GM20431 (cell line): ENCODE data around the gene MAP2K5.

ENCODE experiments used
- in situ Hi-C: fragments of 300-500 bp; cut with MseI, MboI; formaldehyde crosslinking; loops from one replicate; pipeline ENCODE4 v1.15.0; 2020; ENCODE audit warnings: low sequenced_read_pairs; ENCODE audit not compliant: unreplicated experiment

The MAP2K5 gene

GRCh38 chr15:67521029-67521782 lies 21.3 kb upstream of the MAP2K5 start, which contains the start of gene C15orf61:
Gene C15orf61 (plus strand): TSS chr15:67521131. CDS start chr15:67521249, 118 bp downstream.
- in situ Hi-C loops = no loop called here

- in situ Hi-C loops = no loop called here
Observed at GRCh38 chr15:67521783-67522568, 20.5 kb upstream of the MAP2K5 start.

GRCh38 chr15:67523330-67523729 lies 19.2 kb upstream of the MAP2K5 start:
- in situ Hi-C loops = no loop called here

- in situ Hi-C loops = no loop called here
Observed at GRCh38 chr15:67524235-67524634, 18.3 kb upstream of the MAP2K5 start.

- in situ Hi-C loops = no loop called here
Observed at GRCh38 chr15:67528513-67528912, 14.0 kb upstream of the MAP2K5 start.

GRCh38 chr15:67531379-67531914 lies 11.1 kb upstream of the MAP2K5 start:
- in situ Hi-C loops = no loop called here

- in situ Hi-C loops = no loop called here
Observed at GRCh38 chr15:67533873-67534272, 8.6 kb upstream of the MAP2K5 start.

- in situ Hi-C loops = no loop called here
Observed at GRCh38 chr15:67534360-67534759, 8.1 kb upstream of the MAP2K5 start.

- in situ Hi-C loops = no loop called here
Observed at GRCh38 chr15:67537771-67538170, 4.7 kb upstream of the MAP2K5 start.

- in situ Hi-C loops = no loop called here
Observed at GRCh38 chr15:67543348-67543718, 830 bp downstream of the MAP2K5 start.

GRCh38 chr15:67544475-67544874 lies 2.0 kb downstream of the MAP2K5 start:
- in situ Hi-C loops = no loop called here

- in situ Hi-C loops = no loop called here
Observed at GRCh38 chr15:67545864-67546263, 3.4 kb downstream of the MAP2K5 start.

- in situ Hi-C loops = no loop called here
Observed at GRCh38 chr15:67547064-67547463, 4.6 kb downstream of the MAP2K5 start.

GRCh38 chr15:67547836-67548235 lies 5.3 kb downstream of the MAP2K5 start:
- in situ Hi-C loops = no loop called here

GRCh38 chr15:67548236-67548852 lies 5.8 kb downstream of the MAP2K5 start:
- in situ Hi-C loops = no loop called here

- in situ Hi-C loops = no loop called here
Observed at GRCh38 chr15:67548862-67549651, 6.6 kb downstream of the MAP2K5 start.

GRCh38 chr15:67549736-67550135 lies 7.2 kb downstream of the MAP2K5 start:
- in situ Hi-C loops = no loop called here

- in situ Hi-C loops = no loop called here
Observed at GRCh38 chr15:67550522-67550921, 8.0 kb downstream of the MAP2K5 start.

- in situ Hi-C loops = no loop called here
Observed at GRCh38 chr15:67551207-67551743, 8.8 kb downstream of the MAP2K5 start.

- in situ Hi-C loops = no loop called here
Observed at GRCh38 chr15:67554580-67554979, 12.1 kb downstream of the MAP2K5 start.
